Lower leg skin (tissue), 4 donors: ENCODE results near the gene TMEM132E. TPM values are rescaled to one million over a fixed set of nuclear protein-coding genes. Genes with fewer than 3 reads are reported as not detected.

ENCODE experiments used
- DNase-seq, 2 donors: peaks; one replicate each; pipeline ENCODE4 v3.0.0-alpha.2; 2019; ENCODE audit warnings: low spot score in 2 of 2
- H3K4me3 ChIP-seq: fragments of 200-600 bp; sonication (generic); 2 replicates; pipeline ENCODE4 v1.5.1; 2017; ENCODE audit warnings: mild to moderate bottlenecking, low read depth; ENCODE audit not compliant: poor library complexity, severe bottlenecking
- CTCF ChIP-seq, 3 donors: fragments of 450-650 bp; IDR thresholded peaks; one replicate each; pipeline ENCODE4 v1.5.1; 2016; ENCODE audit warnings: antibody characterized with exemption in 3 of 3, mild to moderate bottlenecking in 3 of 3, moderate library complexity in 2 of 3
- POLR2A ChIP-seq, 2 donors: fragments of 450-650 bp; IDR thresholded peaks; one replicate each; pipeline ENCODE4 v1.6.1; 2016 to 2017; ENCODE audit warnings: antibody characterized with exemption in 2 of 2, mild to moderate bottlenecking in 1 of 2, moderate library complexity in 1 of 2
- WGBS, 2 donors: methylation state at CpG; one replicate each; pipeline ENCODE4 v1.1.5; 2018; 5-methylcytosine and 5-hydroxymethylcytosine counted together
- intact Hi-C: fragments of 100-400 bp; cut with DNase I; formaldehyde crosslinking; loops from one replicate; pipeline ENCODE4 v1.15.0; 2023; ENCODE audit warnings: low total_unique reads
- total RNA-seq, 4 donors: library from RNA; depleted of rRNA; stranded (reverse); fragments of >200 nt; gene quantifications; one replicate each; pipeline ENCODE4 v1.1.0, GENCODE V29; 2016

TMEM132E gene
- total RNA-seq, 4 donors from 2014 or later, result 0.10 TPM; not detected in 3

- TF ChIP-seq POLR2A (IDR thresholded peaks at IDR 0.05), result no peak
- TF ChIP-seq CTCF (IDR thresholded peaks at IDR 0.05), result no peak
- WGBS, 2 donors, result 36 to 42% methylated on average over 12 of the region's 12 CpGs
- no peak overlapping the region for H3K4me3 ChIP-seq
- intact Hi-C loops, result no loop called here
- no peak for DNase-seq
Measured at GRCh38 chr17:34623856-34624766, 44.7 kb downstream of the TMEM132E start.

GRCh38 chr17:34624767-34625383 is 45.5 kb downstream of the TMEM132E start:
- H3K4me3 ChIP-seq, result no peak overlapping the region
- TF ChIP-seq CTCF (IDR thresholded peaks at IDR 0.05) (no peak), POLR2A (IDR thresholded peaks at IDR 0.05) (no peak)
- intact Hi-C loops, result no loop called here
- WGBS, 2 donors, result 32 to 45% methylated on average over 7 of the region's 7 CpGs
- DNase-seq, result no peak

- intact Hi-C loops, result no loop called here
- no peak for TF ChIP-seq POLR2A (IDR thresholded peaks at IDR 0.05)
- no peak for TF ChIP-seq CTCF (IDR thresholded peaks at IDR 0.05)
- no peak for DNase-seq
- H3K4me3 ChIP-seq, result no peak overlapping the region
- WGBS, 2 donors, result 5 to 11% methylated on average over 25 to 46 of the region's 53 CpGs
Measured at GRCh38 chr17:34626121-34626681, 46.8 kb downstream of the TMEM132E start.

- TF ChIP-seq CTCF (IDR thresholded peaks at IDR 0.05) (no peak), POLR2A (IDR thresholded peaks at IDR 0.05) (no peak)
- intact Hi-C loops, result no loop called here
Measured at GRCh38 chr17:34628879-34629278, 49.5 kb downstream of the TMEM132E start.

GRCh38 chr17:34633351-34633750 is 54.0 kb downstream of the TMEM132E start:
- no peak for TF ChIP-seq CTCF (IDR thresholded peaks at IDR 0.05)
- no peak for TF ChIP-seq POLR2A (IDR thresholded peaks at IDR 0.05)
- 20 to 40% methylated on average over 4 of the region's 4 CpGs for WGBS, 2 donors
- no peak overlapping the region for H3K4me3 ChIP-seq
- DNase-seq, result no peak
- intact Hi-C loops, result no loop called here

More at GRCh38 chr17:34628879-34629278, 49.5 kb downstream of the TMEM132E start:
- WGBS, 2 donors, result 89 to 90% methylated on average over 8 of the region's 8 CpGs
- no peak for DNase-seq
- H3K4me3 ChIP-seq, result no peak overlapping the region
